Fibroblast of mammary gland (primary cell): ENCODE data around the gene RPRD2.
A peak's percentile ranks its signal among the peaks of the same experiment; 100 is the strongest.

Source experiments
- DNase-seq: peaks from one replicate; pipeline ENCODE4 v3.0.0-alpha.2; 2010; ENCODE audit warnings: low read depth
- H3K4me3 ChIP-seq: 2 replicates; pipeline ENCODE4 v1.5.1; 2011; ENCODE audit warnings: low read depth, mild to moderate bottlenecking, low read length, moderate library complexity; ENCODE audit not compliant: control insufficient read depth
- CTCF ChIP-seq: conservative IDR thresholded peaks from 2 replicates; pipeline ENCODE4 v1.5.1; 2011; ENCODE audit warnings: low read depth, low read length, inconsistent platforms; ENCODE audit not compliant: control insufficient read depth, insufficient read depth

RPRD2 gene

GRCh38 chr1:150477320-150477719 is 113.4 kb downstream of the RPRD2 start:
- DNase-seq = no peak
- TF ChIP-seq CTCF = no peak
- H3K4me3 ChIP-seq = no peak overlapping the region

GRCh38 chr1:150477733-150478132 is 113.8 kb downstream of the RPRD2 start:
- TF ChIP-seq CTCF = no peak
- DNase-seq = peak; percentile 46

GRCh38 chr1:150479370-150479769 is 115.4 kb downstream of the RPRD2 start:
- no peak for TF ChIP-seq CTCF
- H3K4me3 ChIP-seq = no peak overlapping the region
- DNase-seq = no peak

More at GRCh38 chr1:150477733-150478132, 113.8 kb downstream of the RPRD2 start:
- no peak overlapping the region for H3K4me3 ChIP-seq

- DNase-seq = no peak
- no peak overlapping the region for H3K4me3 ChIP-seq
- TF ChIP-seq CTCF = no peak
Measured at GRCh38 chr1:150479927-150480352, 116.0 kb downstream of the RPRD2 start.

- no peak overlapping the region for H3K4me3 ChIP-seq
- DNase-seq = peak; percentile 63
- TF ChIP-seq CTCF = no peak
Measured at GRCh38 chr1:150484431-150484830, 120.5 kb downstream of the RPRD2 start.

- TF ChIP-seq CTCF = peak; percentile 47
- peak; percentile 61 for DNase-seq
- H3K4me3 ChIP-seq = no peak overlapping the region
Measured at GRCh38 chr1:150484861-150485260, 120.9 kb downstream of the RPRD2 start.

GRCh38 chr1:150486966-150487762 is 123.2 kb downstream of the RPRD2 start, which contains the start of gene TARS2:
TARS2 (plus strand) TSS chr1:150487419; CDS start chr1:150487451, 32 bp downstream.
- peak; percentile 26 for TF ChIP-seq CTCF
- H3K4me3 ChIP-seq = peak within 1 kb of the TSS; percentile 96
- peak; percentile 99 for DNase-seq
